Neural progenitor cell (in vitro differentiated cells): ENCODE results near the gene TGFB1.

Source experiments
- EZH2 ChIP-seq: fragments of 200-600 bp; sonication (generic); IDR thresholded peaks from 2 replicates; pipeline ENCODE4 v1.6.1; 2017; ENCODE audit warnings: antibody characterized with exemption, mild to moderate bottlenecking, moderate library complexity
- EZH2phosphoT487 ChIP-seq: fragments of 200-600 bp; sonication (generic); IDR thresholded peaks from 2 replicates; pipeline ENCODE4 v1.6.1; 2017; ENCODE audit warnings: antibody characterized with exemption
- TF ChIP-seq, protein P1 (sequence below): fragments of 200-600 bp; sonication (generic); IDR thresholded peaks from 2 replicates; pipeline ENCODE4 v1.5.1; 2017; ENCODE audit warnings: antibody characterized with exemption, mild to moderate bottlenecking

DNA sequence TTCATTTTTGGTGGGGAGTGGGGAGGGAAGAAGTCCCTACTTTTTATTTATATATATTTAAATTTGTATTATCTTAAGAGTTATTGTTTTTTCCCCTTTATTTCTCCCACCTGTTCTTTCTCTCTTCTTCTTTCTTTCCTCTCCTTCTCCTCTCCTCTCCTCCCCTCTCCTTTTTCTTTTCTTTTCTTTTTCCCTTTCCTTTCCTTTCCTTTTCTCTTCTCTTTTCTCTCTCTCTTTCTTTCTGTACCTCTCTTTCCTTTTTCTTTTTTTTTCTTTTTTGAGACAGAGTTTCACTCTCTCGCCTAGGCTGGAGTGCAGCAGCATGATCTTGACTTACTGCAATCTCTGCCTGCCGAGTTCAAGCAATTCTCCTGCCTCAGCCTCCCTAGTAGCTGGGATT is 45.8 kb upstream of the TGFB1 start:
- TF ChIP-seq, protein P1, sequence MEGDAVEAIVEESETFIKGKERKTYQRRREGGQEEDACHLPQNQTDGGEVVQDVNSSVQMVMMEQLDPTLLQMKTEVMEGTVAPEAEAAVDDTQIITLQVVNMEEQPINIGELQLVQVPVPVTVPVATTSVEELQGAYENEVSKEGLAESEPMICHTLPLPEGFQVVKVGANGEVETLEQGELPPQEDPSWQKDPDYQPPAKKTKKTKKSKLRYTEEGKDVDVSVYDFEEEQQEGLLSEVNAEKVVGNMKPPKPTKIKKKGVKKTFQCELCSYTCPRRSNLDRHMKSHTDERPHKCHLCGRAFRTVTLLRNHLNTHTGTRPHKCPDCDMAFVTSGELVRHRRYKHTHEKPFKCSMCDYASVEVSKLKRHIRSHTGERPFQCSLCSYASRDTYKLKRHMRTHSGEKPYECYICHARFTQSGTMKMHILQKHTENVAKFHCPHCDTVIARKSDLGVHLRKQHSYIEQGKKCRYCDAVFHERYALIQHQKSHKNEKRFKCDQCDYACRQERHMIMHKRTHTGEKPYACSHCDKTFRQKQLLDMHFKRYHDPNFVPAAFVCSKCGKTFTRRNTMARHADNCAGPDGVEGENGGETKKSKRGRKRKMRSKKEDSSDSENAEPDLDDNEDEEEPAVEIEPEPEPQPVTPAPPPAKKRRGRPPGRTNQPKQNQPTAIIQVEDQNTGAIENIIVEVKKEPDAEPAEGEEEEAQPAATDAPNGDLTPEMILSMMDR: no peak
- TF ChIP-seq EZH2phosphoT487: no peak
- TF ChIP-seq EZH2: no peak
